HG02571 (cell line): ENCODE measurements around the gene TCF4.

Experiments used
- ATAC-seq: cut with Tn5 transposase; IDR thresholded peaks from one replicate; pipeline ENCODE4 v1.9.1; 2021; ENCODE audit warnings: mild to moderate bottlenecking, moderate library complexity; ENCODE audit not compliant: unreplicated experiment

TCF4 gene

GRCh38 chr18:55588111-55588869, at the start of gene TCF4:
TCF4 (minus strand) TSS chr18:55588192; CDS start chr18:55587116, 1,076 bp downstream.
- no peak for ATAC-seq

GRCh38 chr18:55637204-55637603, 49.2 kb upstream of the TCF4 start:
- no peak for ATAC-seq

- ATAC-seq, result no peak
These were observed 47.4 kb upstream of the TCF4 start for GRCh38 chr18:55635439-55635838.

GRCh38 chr18:55634545-55634944, 46.6 kb upstream of the TCF4 start:
- ATAC-seq, result no peak

- no peak for ATAC-seq
These were observed 45.0 kb upstream of the TCF4 start for GRCh38 chr18:55633032-55633431.

GRCh38 chr18:55629133-55629532, 41.1 kb upstream of the TCF4 start:
- no peak for ATAC-seq

- ATAC-seq, result no peak
These were observed 39.0 kb upstream of the TCF4 start for GRCh38 chr18:55627007-55627406.

GRCh38 chr18:55625901-55626300, 37.9 kb upstream of the TCF4 start:
- no peak for ATAC-seq

- ATAC-seq, result no peak
These were observed 35.6 kb upstream of the TCF4 start for GRCh38 chr18:55623626-55624025.

- no peak for ATAC-seq
These were observed 22.5 kb upstream of the TCF4 start for GRCh38 chr18:55610506-55610905.

GRCh38 chr18:55609160-55609825, 21.3 kb upstream of the TCF4 start:
- no peak for ATAC-seq

GRCh38 chr18:55608497-55608896, 20.5 kb upstream of the TCF4 start:
- ATAC-seq, result no peak

GRCh38 chr18:55607773-55608172, 19.8 kb upstream of the TCF4 start:
- no peak for ATAC-seq

GRCh38 chr18:55605733-55606338, 17.8 kb upstream of the TCF4 start:
- peak; percentile 76 for ATAC-seq

GRCh38 chr18:55603775-55604174, 15.8 kb upstream of the TCF4 start:
- ATAC-seq, result no peak

- ATAC-seq, result no peak
These were observed 5.9 kb upstream of the TCF4 start for GRCh38 chr18:55593888-55594287.

- ATAC-seq, result no peak
These were observed 4.6 kb upstream of the TCF4 start for GRCh38 chr18:55592572-55592971.

- no peak for ATAC-seq
These were observed 4.1 kb upstream of the TCF4 start for GRCh38 chr18:55592106-55592505.

GRCh38 chr18:55589625-55590291, 1.8 kb upstream of the TCF4 start:
- ATAC-seq, result no peak

GRCh38 chr18:55588870-55589595, 1.0 kb upstream of the TCF4 start:
- no peak for ATAC-seq
